GM23248 (cell line): ENCODE results near the gene SRC. TPM values are rescaled to one million over a fixed set of nuclear protein-coding genes. Genes with fewer than 3 reads are reported as not detected.
"Not testable (repeated sequence)": the region's sequence is repeated elsewhere in the genome, so short reads cannot be mapped to it uniquely, and the experiment has no call there.

ENCODE experiments used
- DNase-seq: peaks from one replicate; pipeline ENCODE4 v3.0.0-alpha.2; 2015
- H2AFZ ChIP-seq: fragments of 200-600 bp; sonication (generic); 2 replicates; pipeline ENCODE4 v1.6.1; 2016; ENCODE audit warnings: antibody characterized with exemption
- H3F3A ChIP-seq: fragments of 200-600 bp; sonication (generic); 2 replicates; pipeline ENCODE4 v1.6.1; 2016; ENCODE audit warnings: mild to moderate bottlenecking, antibody characterized with exemption, mixed run types; ENCODE audit not compliant: insufficient read depth
- H3K27ac ChIP-seq: fragments of 200-600 bp; sonication (generic); 2 replicates; pipeline ENCODE4 v1.5.1; 2016; ENCODE audit warnings: mild to moderate bottlenecking
- H3K27me3 ChIP-seq: fragments of 200-600 bp; sonication (generic); replicated peaks from 2 replicates; pipeline ENCODE4 v1.6.1; 2016; ENCODE audit warnings: mild to moderate bottlenecking; ENCODE audit not compliant: insufficient read depth
- H3K36me3 ChIP-seq: fragments of 200-600 bp; sonication (generic); 2 replicates; pipeline ENCODE4 v1.6.1; 2016; ENCODE audit warnings: low read depth, mild to moderate bottlenecking
- H3K4me1 ChIP-seq: fragments of 200-600 bp; sonication (generic); 2 replicates; pipeline ENCODE4 v1.6.1; 2016; ENCODE audit warnings: mild to moderate bottlenecking; ENCODE audit not compliant: insufficient read depth
- H3K4me2 ChIP-seq: fragments of 200-600 bp; sonication (generic); one replicate; pipeline ENCODE4 v1.6.1; 2016; ENCODE audit warnings: mild to moderate bottlenecking; ENCODE audit not compliant: unreplicated experiment
- H3K4me3 ChIP-seq: fragments of 200-600 bp; sonication (generic); 2 replicates; pipeline ENCODE4 v1.5.1; 2016; ENCODE audit warnings: mild to moderate bottlenecking
- H3K79me2 ChIP-seq: fragments of 200-600 bp; sonication (generic); 2 replicates; pipeline ENCODE4 v1.6.1; 2016; ENCODE audit warnings: mild to moderate bottlenecking; ENCODE audit not compliant: insufficient read depth
- H3K9ac ChIP-seq: fragments of 200-600 bp; sonication (generic); 2 replicates; pipeline ENCODE4 v1.6.1; 2016; ENCODE audit warnings: mild to moderate bottlenecking
- H3K9me2 ChIP-seq: fragments of 200-600 bp; sonication (generic); 2 replicates; pipeline ENCODE4 v1.6.1; 2016; ENCODE audit warnings: mixed run types, mild to moderate bottlenecking, moderate library complexity; ENCODE audit not compliant: insufficient read depth
- H3K9me3 ChIP-seq: fragments of 200-600 bp; sonication (generic); one replicate; pipeline ENCODE4 v1.6.1; 2017; ENCODE audit warnings: low read depth
- H4K20me1 ChIP-seq: fragments of 200-600 bp; sonication (generic); 2 replicates; pipeline ENCODE4 v1.6.0; 2016; ENCODE audit not compliant: insufficient read depth
- EZH2 ChIP-seq: fragments of 200-600 bp; sonication (generic); IDR thresholded peaks from 2 replicates; pipeline ENCODE4 v1.6.1; 2018; ENCODE audit warnings: antibody characterized with exemption, mild to moderate bottlenecking; ENCODE audit not compliant: insufficient read depth, poor library complexity, severe bottlenecking
- EZH2phosphoT487 ChIP-seq: fragments of 200-600 bp; sonication (generic); IDR thresholded peaks from 2 replicates; pipeline ENCODE4 v1.6.1; 2018; ENCODE audit warnings: antibody characterized with exemption, moderate library complexity, mild to moderate bottlenecking, low read depth; ENCODE audit not compliant: insufficient read depth
- WGBS, 2 experiments: methylation state at CpG; one replicate each; pipeline ENCODE4 v1.1.6; 2015 to 2017; ENCODE audit warnings: low lambda C conversion rate in 2 of 2, low coverage in 1 of 2; ENCODE audit errors: missing lambda C conversion rate in 2 of 2; 5-methylcytosine and 5-hydroxymethylcytosine counted together
- in situ Hi-C: fragments of 300-500 bp; cut with MboI; formaldehyde crosslinking; loops from 2 replicates; pipeline ENCODE4 v1.15.0; 2020
- polyA plus RNA-seq: library from polyadenylated mRNA; unstranded; fragments of >200 nt; fragmentation: Nextera tagmentation; extraction: Ambion mirVana; gene quantifications from 2 replicates; pipeline ENCODE4 v1.2.1, GENCODE V29; 2016
- total RNA-seq: library from RNA; depleted of rRNA; stranded (reverse); fragments of >200 nt; shearing (Covaris generic); gene quantifications from 2 replicates; pipeline ENCODE4 v1.2.3, GENCODE V29; 2014

Gene SRC
- total and polyA plus RNA-seq, 2 experiments from 2014 or later, result 17.0 to 28.6 TPM

DNA sequence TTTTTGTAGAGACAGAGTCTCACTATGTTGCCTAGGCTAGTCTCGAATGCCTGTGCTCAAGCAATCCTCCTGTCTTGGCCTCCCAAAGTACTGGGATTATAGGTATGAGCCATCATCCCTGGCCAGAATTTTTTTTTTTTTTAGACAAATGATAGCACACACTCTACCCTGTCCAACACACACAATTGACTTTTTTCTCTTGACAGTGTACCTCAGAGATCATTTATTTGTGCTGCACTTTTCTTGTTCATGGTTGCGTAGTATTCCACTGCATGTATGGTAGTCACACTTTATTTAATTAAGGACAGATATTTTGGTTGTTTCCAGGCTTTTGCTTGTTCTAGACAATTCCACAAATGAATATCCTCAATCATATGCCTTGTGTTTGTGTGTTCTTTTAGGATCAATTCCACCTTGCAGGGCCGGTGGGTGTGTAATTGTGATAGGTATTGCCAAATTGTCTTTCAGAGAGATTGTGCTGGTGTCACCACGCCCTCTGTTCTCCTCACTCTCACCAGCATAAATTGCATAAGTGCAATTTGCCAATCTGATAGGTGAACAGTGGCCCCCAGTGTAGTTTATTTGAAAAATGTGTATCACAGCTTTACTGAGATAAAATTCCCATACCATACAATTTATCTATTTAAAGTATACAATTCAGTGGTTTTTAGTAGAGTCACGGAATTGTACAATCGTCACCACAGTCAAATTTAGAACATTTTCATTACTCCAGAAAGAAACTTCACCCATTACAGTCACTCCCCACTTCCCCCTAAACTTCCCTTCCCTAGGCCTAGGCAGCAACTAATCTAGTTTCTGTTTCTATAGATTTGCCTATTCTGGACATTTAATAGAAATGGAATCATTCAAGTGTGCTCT lies 20.1 kb downstream of the SRC start:
- TF ChIP-seq EZH2 (no peak), EZH2phosphoT487 (no peak)
- in situ Hi-C loops, result no loop called here

GRCh38 chr20:37366743-37367142 lies 20.8 kb downstream of the SRC start:
- H3F3A ChIP-seq, result peaks cover 8% of the 10 kb centered on the region; the same call in 1 of the 2 replicates
- peaks cover 86% of the 10 kb centered on the region for H3K79me2 ChIP-seq
- H4K20me1 ChIP-seq, result no peaks in the 10 kb centered on the region
- in situ Hi-C loops, result no loop called here
- no peaks in the 10 kb centered on the region for H3K27me3 ChIP-seq
- no peak overlapping the region for H3K9ac ChIP-seq
- H3K27ac ChIP-seq, result no peak overlapping the region
- WGBS, 2 experiments, result 26% methylated on average over 2 of the region's 2 CpGs
- peaks cover 21% of the 10 kb centered on the region; the same call in 1 of the 2 replicates for H3K36me3 ChIP-seq
- no peak for DNase-seq
- H3K9me3 ChIP-seq, result no peaks in the 10 kb centered on the region
- H3K4me1 ChIP-seq, result no peaks in the 10 kb centered on the region
- no peak overlapping the region for H2AFZ ChIP-seq
- H3K4me3 ChIP-seq, result no peak overlapping the region
- H3K9me2 ChIP-seq, result no peaks in the 10 kb centered on the region
- H3K4me2 ChIP-seq, result no peak overlapping the region
- TF ChIP-seq EZH2 (no peak), EZH2phosphoT487 (no peak)

More for the DNA sequence above, 20.1 kb downstream of the SRC start:
- no peak overlapping the region for H2AFZ ChIP-seq
- no peak overlapping the region for H3K9ac ChIP-seq
- H3K9me3 ChIP-seq, result no peaks in the 10 kb centered on the region
- no peak overlapping the region for H3K4me3 ChIP-seq
- H3K4me1 ChIP-seq, result no peaks in the 10 kb centered on the region
- peaks cover 21% of the 10 kb centered on the region; the same call in 1 of the 2 replicates for H3K36me3 ChIP-seq
- no peaks in the 10 kb centered on the region for H4K20me1 ChIP-seq
- H3K27me3 ChIP-seq, result no peaks in the 10 kb centered on the region
- H3K79me2 ChIP-seq, result peaks cover 86% of the 10 kb centered on the region
- WGBS, 2 experiments, result 97 to 98% methylated on average over 6 of the region's 6 CpGs
- no peaks in the 10 kb centered on the region for H3K9me2 ChIP-seq
- peaks cover 8% of the 10 kb centered on the region; the same call in 1 of the 2 replicates for H3F3A ChIP-seq
- DNase-seq, result no peak
- H3K4me2 ChIP-seq, result no peak overlapping the region
- H3K27ac ChIP-seq, result no peak overlapping the region

GRCh38 chr20:37369846-37370245 lies 23.9 kb downstream of the SRC start:
- Histone ChIP-seq H3K79me2 (peaks cover 87% of the 10 kb centered on the region), H2AFZ (no peak overlapping the region), H3K27me3 (no peaks in the 10 kb centered on the region), H4K20me1 (no peaks in the 10 kb centered on the region), H3K27ac (no peak overlapping the region), H3K4me2 (no peak overlapping the region), H3K9me3 (no peaks in the 10 kb centered on the region), H3K4me3 (no peak overlapping the region), H3K9me2 (no peaks in the 10 kb centered on the region), H3K9ac (no peak overlapping the region), H3K4me1 (no peaks in the 10 kb centered on the region), H3F3A (peaks cover 24% of the 10 kb centered on the region; the same call in 1 of the 2 replicates), H3K36me3 (peaks cover 21% of the 10 kb centered on the region; the same call in 1 of the 2 replicates)
- no peak for TF ChIP-seq EZH2
- TF ChIP-seq EZH2phosphoT487, result no peak
- in situ Hi-C loops, result no loop called here
- 79 to 86% methylated on average over 8 of the region's 8 CpGs for WGBS, 2 experiments
- no peak for DNase-seq

- H3K9me3 ChIP-seq, result not testable (repeated sequence)
Measured at GRCh38 chr20:37371845-37372244, 25.9 kb downstream of the SRC start.

More at GRCh38 chr20:37371845-37372244, 25.9 kb downstream of the SRC start:
- H3K27me3 ChIP-seq, H3K36me3 ChIP-seq, H3K27ac ChIP-seq, H3K4me3 ChIP-seq, H3K4me1 ChIP-seq, DNase-seq, H3K9me2 ChIP-seq, H3K9ac ChIP-seq, in situ Hi-C loops, H2AFZ ChIP-seq, H4K20me1 ChIP-seq, H3K4me2 ChIP-seq: not testable (repeated sequence)
- peaks cover 91% of the 10 kb centered on the region for H3K79me2 ChIP-seq
- WGBS, 2 experiments, result 97 to 98% methylated on average over 9 of the region's 9 CpGs
- peaks cover 24% of the 10 kb centered on the region; the same call in 1 of the 2 replicates for H3F3A ChIP-seq
